Activated B cell treated with CpG ODN at 0.5 μM for 24 hours (primary cell): ENCODE data around the gene DOCK1. TPM values are rescaled to one million over a fixed set of nuclear protein-coding genes. Genes with fewer than 3 reads are reported as not detected.

ENCODE experiments used
- ATAC-seq: fragments of 200-7000 bp; cut with Tn5 transposase; one replicate; pipeline ENCODE4 v1.10.0; 2021; ENCODE audit warnings: low read depth, mild to moderate bottlenecking, moderate library complexity
- CTCF ChIA-PET: fragments of 350-600 bp; sonication (Branson Sonifier 250); formaldehyde crosslinking; loops from one replicate; lab custom pipeline; 2021; ENCODE audit warnings: antibody characterized with exemption; lab: Charles Lee
- POLR2A ChIA-PET: fragments of 350-600 bp; sonication (Branson Sonifier 250); formaldehyde crosslinking; loops from one replicate; lab custom pipeline; 2021; ENCODE audit warnings: antibody characterized with exemption; lab: Charles Lee
- DNase-seq: peaks from one replicate; pipeline ENCODE4 v3.0.0; 2022
- H3K27ac Mint-ChIP-seq: one replicate; pipeline ENCODE4 v1.8.0; 2020; ENCODE audit warnings: mixed read lengths
- H3K27me3 Mint-ChIP-seq: one replicate; pipeline ENCODE4 v1.8.0; 2021; ENCODE audit warnings: mixed read lengths
- H3K36me3 Mint-ChIP-seq: one replicate; pipeline ENCODE4 v1.8.0; 2021; ENCODE audit warnings: low read depth, mixed read lengths
- H3K4me1 Mint-ChIP-seq: one replicate; pipeline ENCODE4 v1.8.0; 2021; ENCODE audit warnings: mixed read lengths
- H3K4me3 Mint-ChIP-seq: one replicate; pipeline ENCODE4 v1.8.0; 2020; ENCODE audit warnings: mild to moderate bottlenecking, mixed read lengths
- H3K9me3 Mint-ChIP-seq: one replicate; pipeline ENCODE4 v1.8.0; 2020; ENCODE audit warnings: mixed read lengths
- CTCF ChIP-seq: fragments of 200-600 bp; IDR thresholded peaks from one replicate; pipeline ENCODE4 v1.8.0; 2022; ENCODE audit warnings: antibody characterized with exemption, mild to moderate bottlenecking
- intact Hi-C: fragments of 100-400 bp; cut with micrococcal nuclease; formaldehyde crosslinking; loops from one replicate; pipeline ENCODE4 v1.15.1; 2024
- total RNA-seq: library from RNA; stranded (reverse); gene quantifications from 2 replicates; pipeline ENCODE4 v1.2.3, GENCODE V29; 2022

The DOCK1 gene
- total RNA-seq, 1 donor from 2014 or later = not detected

GRCh38 chr10:127259347-127259746 is 354.1 kb downstream of the DOCK1 start:
- Mint-ChIP-seq H3K4me1 (no peaks in the 10 kb centered on the region), H3K27me3 (no peaks in the 10 kb centered on the region), H3K27ac (no peak overlapping the region), H3K36me3 (no peaks in the 10 kb centered on the region), H3K9me3 (peaks cover 4% of the 10 kb centered on the region), H3K4me3 (no peak overlapping the region)
- TF ChIP-seq CTCF = no peak
- intact Hi-C loops = no loop called here
- ChIA-PET CTCF (no interaction called here), POLR2A (no interaction called here)
- ATAC-seq = no peak
- no peak for DNase-seq

GRCh38 chr10:127262606-127263005 is 357.4 kb downstream of the DOCK1 start:
- H3K36me3 Mint-ChIP-seq = no peaks in the 10 kb centered on the region

DNA sequence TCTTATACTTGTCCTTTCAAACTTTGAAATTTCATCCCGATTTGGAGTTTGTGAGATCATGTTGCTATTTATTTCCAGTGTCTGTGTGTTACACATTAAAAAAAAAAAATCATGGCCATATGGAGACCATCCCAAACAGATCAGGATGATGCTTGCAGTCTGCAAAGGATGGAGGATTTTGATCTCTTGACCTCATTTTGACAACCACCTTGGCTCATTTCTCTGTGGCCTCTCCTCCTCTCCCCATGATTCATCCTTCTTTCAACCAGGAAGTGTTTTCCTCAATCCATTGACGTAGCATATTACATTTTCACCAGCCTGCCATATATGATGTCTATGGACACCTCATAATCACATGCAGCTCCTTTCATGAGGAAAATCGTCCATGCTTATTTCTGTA is 360.1 kb downstream of the DOCK1 start:
- Mint-ChIP-seq H3K36me3 (no peaks in the 10 kb centered on the region), H3K4me1 (no peaks in the 10 kb centered on the region), H3K27ac (no peak overlapping the region), H3K27me3 (no peaks in the 10 kb centered on the region), H3K4me3 (no peak overlapping the region), H3K9me3 (peaks cover 2% of the 10 kb centered on the region)
- DNase-seq = no peak
- ATAC-seq = no peak
- POLR2A ChIA-PET = no interaction called here
- TF ChIP-seq CTCF = no peak
- CTCF ChIA-PET = no interaction called here
- intact Hi-C loops = no loop called here

More at GRCh38 chr10:127262606-127263005, 357.4 kb downstream of the DOCK1 start:
- ATAC-seq = no peak
- H3K4me1 Mint-ChIP-seq = no peaks in the 10 kb centered on the region
- H3K4me3 Mint-ChIP-seq = no peak overlapping the region
- no peak for DNase-seq
- CTCF ChIA-PET = no interaction called here
- TF ChIP-seq CTCF = no peak
- POLR2A ChIA-PET = no interaction called here
- peaks cover 4% of the 10 kb centered on the region for H3K9me3 Mint-ChIP-seq
- intact Hi-C loops = no loop called here
- no peaks in the 10 kb centered on the region for H3K27me3 Mint-ChIP-seq
- no peak overlapping the region for H3K27ac Mint-ChIP-seq

- H3K9me3 Mint-ChIP-seq = peaks cover 2% of the 10 kb centered on the region
- no peaks in the 10 kb centered on the region for H3K27me3 Mint-ChIP-seq
- no peak overlapping the region for H3K4me3 Mint-ChIP-seq
- POLR2A ChIA-PET = no interaction called here
- no peak for ATAC-seq
- CTCF ChIA-PET = no interaction called here
- no peak for TF ChIP-seq CTCF
- H3K36me3 Mint-ChIP-seq = no peaks in the 10 kb centered on the region
- H3K27ac Mint-ChIP-seq = no peak overlapping the region
- H3K4me1 Mint-ChIP-seq = no peaks in the 10 kb centered on the region
- no peak for DNase-seq
- intact Hi-C loops = no loop called here
Measured at GRCh38 chr10:127266431-127266830, 361.2 kb downstream of the DOCK1 start.

DNA sequence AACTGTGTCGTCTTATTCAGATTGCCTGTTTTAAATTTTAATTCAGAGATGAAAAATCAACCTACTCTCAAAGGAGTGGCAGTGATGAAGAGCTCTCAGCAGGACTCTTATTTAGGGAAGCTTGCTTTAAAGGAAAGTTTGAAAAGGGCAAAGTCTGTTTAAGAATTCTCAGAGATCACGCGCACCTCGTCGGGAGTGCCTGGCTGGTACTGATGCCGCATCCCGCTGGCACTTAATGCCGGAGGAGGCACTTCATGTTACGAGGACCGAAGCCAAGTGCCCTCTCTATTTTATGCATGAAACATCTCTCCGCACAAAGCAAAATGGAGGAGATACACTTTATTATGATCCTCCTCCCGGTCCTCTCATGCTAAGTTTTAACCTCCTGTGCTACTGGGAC is 362.2 kb downstream of the DOCK1 start:
- DNase-seq (no peak), ATAC-seq (no peak)
- Mint-ChIP-seq H3K4me3 (no peak overlapping the region), H3K9me3 (no peaks in the 10 kb centered on the region), H3K4me1 (no peaks in the 10 kb centered on the region), H3K36me3 (no peaks in the 10 kb centered on the region), H3K27me3 (no peaks in the 10 kb centered on the region), H3K27ac (no peak overlapping the region)
- POLR2A ChIA-PET = no interaction called here
- CTCF ChIA-PET = no interaction called here
- no peak for TF ChIP-seq CTCF
- intact Hi-C loops = no loop called here
